Endothelial cell (in vitro differentiated cells): Measurements from ENCODE around the gene CPPED1. TPM values are rescaled to one million over a fixed set of nuclear protein-coding genes. Genes with fewer than 3 reads are reported as not detected.
"Not testable (repeated sequence)": the region's sequence is repeated elsewhere in the genome, so short reads cannot be mapped to it uniquely, and the experiment has no call there.

Source experiments
- DNase-seq: peaks from one replicate; pipeline ENCODE4 v3.0.0; 2021; ENCODE audit warnings: low spot score
- H3K27ac Mint-ChIP-seq: one replicate; pipeline ENCODE4 v1.8.0; 2021; ENCODE audit warnings: mixed read lengths, inconsistent platforms; ENCODE audit not compliant: unreplicated experiment
- H3K27me3 Mint-ChIP-seq: one replicate; pipeline ENCODE4 v1.8.0; 2021; ENCODE audit warnings: mild to moderate bottlenecking, moderate library complexity, mixed read lengths, inconsistent platforms; ENCODE audit not compliant: unreplicated experiment
- H3K36me3 Mint-ChIP-seq: one replicate; pipeline ENCODE4 v1.8.0; 2021; ENCODE audit warnings: mild to moderate bottlenecking, low read depth, mixed read lengths, inconsistent platforms; ENCODE audit not compliant: unreplicated experiment
- H3K4me1 Mint-ChIP-seq: one replicate; pipeline ENCODE4 v1.8.0; 2021; ENCODE audit warnings: mild to moderate bottlenecking, mixed read lengths, inconsistent platforms; ENCODE audit not compliant: unreplicated experiment
- H3K4me3 Mint-ChIP-seq: one replicate; pipeline ENCODE4 v1.8.0; 2021; ENCODE audit warnings: mild to moderate bottlenecking, mixed read lengths, inconsistent platforms; ENCODE audit not compliant: unreplicated experiment
- H3K9me3 Mint-ChIP-seq: one replicate; pipeline ENCODE4 v1.8.0; 2021; ENCODE audit warnings: mixed read lengths, inconsistent platforms; ENCODE audit not compliant: unreplicated experiment
- total RNA-seq: library from RNA; stranded (reverse); fragmentation: NEBNext Ultra II Directional; extraction: Animal tissue kit (Norgen Biotek cat#: 25700); gene quantifications from one replicate; pipeline ENCODE4 v1.2.1, GENCODE V29; 2021; ENCODE audit not compliant: unreplicated experiment
- TF ChIP-seq, protein P1 (sequence below): fragments of 200-600 bp; sonication (generic); IDR thresholded peaks from one replicate; pipeline ENCODE4 v1.5.0; 2021; ENCODE audit warnings: antibody characterized with exemption; ENCODE audit not compliant: unreplicated experiment

Gene CPPED1
- total RNA-seq, 1 donor from 2014 or later, result 11.6 TPM

GRCh38 chr16:12769525-12769924 lies 34.2 kb downstream of the CPPED1 start:
- peaks cover 3% of the 10 kb centered on the region for H3K27me3 Mint-ChIP-seq
- TF ChIP-seq, protein P1, sequence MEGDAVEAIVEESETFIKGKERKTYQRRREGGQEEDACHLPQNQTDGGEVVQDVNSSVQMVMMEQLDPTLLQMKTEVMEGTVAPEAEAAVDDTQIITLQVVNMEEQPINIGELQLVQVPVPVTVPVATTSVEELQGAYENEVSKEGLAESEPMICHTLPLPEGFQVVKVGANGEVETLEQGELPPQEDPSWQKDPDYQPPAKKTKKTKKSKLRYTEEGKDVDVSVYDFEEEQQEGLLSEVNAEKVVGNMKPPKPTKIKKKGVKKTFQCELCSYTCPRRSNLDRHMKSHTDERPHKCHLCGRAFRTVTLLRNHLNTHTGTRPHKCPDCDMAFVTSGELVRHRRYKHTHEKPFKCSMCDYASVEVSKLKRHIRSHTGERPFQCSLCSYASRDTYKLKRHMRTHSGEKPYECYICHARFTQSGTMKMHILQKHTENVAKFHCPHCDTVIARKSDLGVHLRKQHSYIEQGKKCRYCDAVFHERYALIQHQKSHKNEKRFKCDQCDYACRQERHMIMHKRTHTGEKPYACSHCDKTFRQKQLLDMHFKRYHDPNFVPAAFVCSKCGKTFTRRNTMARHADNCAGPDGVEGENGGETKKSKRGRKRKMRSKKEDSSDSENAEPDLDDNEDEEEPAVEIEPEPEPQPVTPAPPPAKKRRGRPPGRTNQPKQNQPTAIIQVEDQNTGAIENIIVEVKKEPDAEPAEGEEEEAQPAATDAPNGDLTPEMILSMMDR, result no peak
- H3K4me3 Mint-ChIP-seq, result no peak overlapping the region
- peaks cover 5% of the 10 kb centered on the region for H3K4me1 Mint-ChIP-seq
- no peaks in the 10 kb centered on the region for H3K9me3 Mint-ChIP-seq
- no peaks in the 10 kb centered on the region for H3K36me3 Mint-ChIP-seq
- H3K27ac Mint-ChIP-seq, result no peak overlapping the region
- DNase-seq, result no peak

- no peak overlapping the region for H3K4me3 Mint-ChIP-seq
- no peaks in the 10 kb centered on the region for H3K36me3 Mint-ChIP-seq
- H3K4me1 Mint-ChIP-seq, result peaks cover 5% of the 10 kb centered on the region
- H3K27ac Mint-ChIP-seq, result no peak overlapping the region
- TF ChIP-seq, protein P1, result no peak
- no peak for DNase-seq
- H3K27me3 Mint-ChIP-seq, result peaks cover 3% of the 10 kb centered on the region
- no peaks in the 10 kb centered on the region for H3K9me3 Mint-ChIP-seq
Observed at GRCh38 chr16:12767897-12768296, 35.8 kb downstream of the CPPED1 start.

DNA sequence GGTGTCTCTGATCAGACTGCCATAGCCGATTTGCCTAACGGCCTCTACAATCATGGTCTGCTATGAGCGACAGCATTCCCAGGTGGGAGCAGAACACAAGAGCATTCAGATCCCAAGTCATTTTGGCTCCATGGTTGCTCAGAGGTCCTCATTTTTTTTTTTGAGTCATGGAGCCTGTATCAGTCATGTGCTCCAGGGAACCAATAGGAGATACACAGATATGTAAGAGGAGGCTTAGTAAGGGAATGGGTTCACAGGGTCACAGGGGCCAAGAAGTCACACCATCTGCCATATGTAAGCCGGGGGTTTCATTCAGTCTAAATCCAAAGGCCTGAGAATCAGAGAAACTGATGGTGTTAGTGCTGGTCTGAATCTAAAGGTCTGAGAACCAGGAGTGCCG lies 36.8 kb downstream of the CPPED1 start:
- Mint-ChIP-seq H3K4me3 (no peak overlapping the region), H3K27me3 (peaks cover 3% of the 10 kb centered on the region), H3K4me1 (peaks cover 5% of the 10 kb centered on the region), H3K9me3 (no peaks in the 10 kb centered on the region), H3K27ac (no peak overlapping the region), H3K36me3 (no peaks in the 10 kb centered on the region)
- DNase-seq, result no peak
- TF ChIP-seq, protein P1, result no peak

DNA sequence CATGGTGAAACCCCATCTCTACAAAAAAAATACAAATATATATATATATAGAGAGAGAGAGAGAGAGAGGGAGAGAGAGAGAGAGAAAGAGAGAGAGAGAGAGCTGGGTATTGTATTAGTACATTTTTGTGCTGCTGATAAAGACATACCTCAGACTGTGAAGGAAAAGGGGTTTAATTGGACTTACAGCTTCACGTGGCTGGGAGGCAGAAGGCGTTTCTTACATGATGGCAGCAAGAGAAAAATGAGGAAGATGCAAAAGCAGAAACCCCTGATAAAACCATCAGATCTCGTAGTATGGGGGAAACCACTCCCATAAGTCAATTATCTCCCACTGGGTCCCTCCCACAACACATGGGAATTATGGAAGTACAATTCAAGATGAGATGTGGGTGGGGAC lies 37.5 kb downstream of the CPPED1 start:
- not testable (repeated sequence) for H3K27me3 Mint-ChIP-seq, H3K36me3 Mint-ChIP-seq, H3K4me1 Mint-ChIP-seq, DNase-seq, H3K4me3 Mint-ChIP-seq, H3K27ac Mint-ChIP-seq, H3K9me3 Mint-ChIP-seq

- Mint-ChIP-seq H3K36me3 (no peaks in the 10 kb centered on the region), H3K27me3 (peaks cover 2% of the 10 kb centered on the region), H3K9me3 (no peaks in the 10 kb centered on the region), H3K27ac (no peak overlapping the region), H3K4me3 (no peak overlapping the region), H3K4me1 (no peaks in the 10 kb centered on the region)
- no peak for DNase-seq
- TF ChIP-seq, protein P1, result no peak
Observed at GRCh38 chr16:12764813-12765488, 38.7 kb downstream of the CPPED1 start.
